C4-2B (cell line): ENCODE data around the gene KRTAP1-1.

Experiments used
- ZFX ChIP-seq: fragments of 450-650 bp; IDR thresholded peaks from 2 replicates; pipeline ENCODE4 v1.6.1; 2017
- TF ChIP-seq, protein P1 (sequence below): fragments of 450-650 bp; conservative IDR thresholded peaks from 2 replicates; pipeline ENCODE4 v1.5.1; 2017; ENCODE audit warnings: mild to moderate bottlenecking

DNA sequence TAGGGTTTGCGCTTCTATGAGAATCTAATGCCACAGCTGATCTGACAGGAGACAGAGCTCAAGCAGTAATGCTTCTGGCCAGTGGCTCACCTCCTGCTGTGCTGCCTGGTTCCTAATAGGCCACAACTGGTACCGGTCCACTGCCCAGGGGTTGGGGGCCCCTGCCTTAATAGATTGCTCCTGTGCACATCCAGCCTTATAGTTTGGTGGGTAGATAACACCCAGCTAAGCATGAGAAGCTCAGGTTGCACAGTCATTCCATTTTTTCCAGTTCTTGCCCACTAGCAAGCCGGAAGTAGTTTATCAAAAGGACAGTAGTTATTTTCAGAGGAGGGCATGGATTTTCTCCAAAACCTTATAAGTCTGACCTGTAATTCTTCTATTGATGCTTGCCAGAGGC is 21.8 kb downstream of the KRTAP1-1 start:
- TF ChIP-seq, protein P1, sequence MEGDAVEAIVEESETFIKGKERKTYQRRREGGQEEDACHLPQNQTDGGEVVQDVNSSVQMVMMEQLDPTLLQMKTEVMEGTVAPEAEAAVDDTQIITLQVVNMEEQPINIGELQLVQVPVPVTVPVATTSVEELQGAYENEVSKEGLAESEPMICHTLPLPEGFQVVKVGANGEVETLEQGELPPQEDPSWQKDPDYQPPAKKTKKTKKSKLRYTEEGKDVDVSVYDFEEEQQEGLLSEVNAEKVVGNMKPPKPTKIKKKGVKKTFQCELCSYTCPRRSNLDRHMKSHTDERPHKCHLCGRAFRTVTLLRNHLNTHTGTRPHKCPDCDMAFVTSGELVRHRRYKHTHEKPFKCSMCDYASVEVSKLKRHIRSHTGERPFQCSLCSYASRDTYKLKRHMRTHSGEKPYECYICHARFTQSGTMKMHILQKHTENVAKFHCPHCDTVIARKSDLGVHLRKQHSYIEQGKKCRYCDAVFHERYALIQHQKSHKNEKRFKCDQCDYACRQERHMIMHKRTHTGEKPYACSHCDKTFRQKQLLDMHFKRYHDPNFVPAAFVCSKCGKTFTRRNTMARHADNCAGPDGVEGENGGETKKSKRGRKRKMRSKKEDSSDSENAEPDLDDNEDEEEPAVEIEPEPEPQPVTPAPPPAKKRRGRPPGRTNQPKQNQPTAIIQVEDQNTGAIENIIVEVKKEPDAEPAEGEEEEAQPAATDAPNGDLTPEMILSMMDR, result no peak
- no peak for TF ChIP-seq ZFX
